ENCODE results near the gene FNBP1L. TPM values are rescaled to one million over a fixed set of nuclear protein-coding genes. Genes with fewer than 3 reads are reported as not detected.

Gene FNBP1L
- total and polyA plus RNA-seq, 2 donors (not counting 1 experiment from before 2014, with no cell fraction given) = 0.86 to 5.4 TPM

- no peak for DNase-seq
- H3K27me3 ChIP-seq (replicated peaks in 1 of 4; ENCODE audit: control extremely low read depth in 1 of 4, control insufficient read depth in 3 of 4, insufficient read depth in 4 of 4, low read length in 3 of 4) = no peaks in the 10 kb centered on the region
- peaks cover 19% of the 10 kb centered on the region for H3K79me2 ChIP-seq (ENCODE audit: control insufficient read depth, insufficient read depth, low read length)
- POLR2A ChIA-PET = no interaction called here
- intact Hi-C loops (cut with micrococcal nuclease) = no loop called here
- Mint-ChIP-seq H3K4me3 (no peak overlapping the region), H3K27ac (no peak overlapping the region), H3K27me3 (no peaks in the 10 kb centered on the region), H3K9me3 (ENCODE audit: insufficient read depth) (no peaks in the 10 kb centered on the region), H3K4me1 (no peaks in the 10 kb centered on the region)
- TF ChIP-seq, protein P1, sequence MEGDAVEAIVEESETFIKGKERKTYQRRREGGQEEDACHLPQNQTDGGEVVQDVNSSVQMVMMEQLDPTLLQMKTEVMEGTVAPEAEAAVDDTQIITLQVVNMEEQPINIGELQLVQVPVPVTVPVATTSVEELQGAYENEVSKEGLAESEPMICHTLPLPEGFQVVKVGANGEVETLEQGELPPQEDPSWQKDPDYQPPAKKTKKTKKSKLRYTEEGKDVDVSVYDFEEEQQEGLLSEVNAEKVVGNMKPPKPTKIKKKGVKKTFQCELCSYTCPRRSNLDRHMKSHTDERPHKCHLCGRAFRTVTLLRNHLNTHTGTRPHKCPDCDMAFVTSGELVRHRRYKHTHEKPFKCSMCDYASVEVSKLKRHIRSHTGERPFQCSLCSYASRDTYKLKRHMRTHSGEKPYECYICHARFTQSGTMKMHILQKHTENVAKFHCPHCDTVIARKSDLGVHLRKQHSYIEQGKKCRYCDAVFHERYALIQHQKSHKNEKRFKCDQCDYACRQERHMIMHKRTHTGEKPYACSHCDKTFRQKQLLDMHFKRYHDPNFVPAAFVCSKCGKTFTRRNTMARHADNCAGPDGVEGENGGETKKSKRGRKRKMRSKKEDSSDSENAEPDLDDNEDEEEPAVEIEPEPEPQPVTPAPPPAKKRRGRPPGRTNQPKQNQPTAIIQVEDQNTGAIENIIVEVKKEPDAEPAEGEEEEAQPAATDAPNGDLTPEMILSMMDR (IDR thresholded peaks at IDR 0.05) = no peak
- no peak for TF ChIP-seq EZH2 (IDR thresholded peaks at IDR 0.05; ENCODE audit: borderline replicate concordance, insufficient read depth, low read depth, low read length, poor library complexity, severe bottlenecking)
- no peak overlapping the region for H3K9ac ChIP-seq (ENCODE audit: low read length)
- H3K4me3 ChIP-seq (ENCODE audit: control extremely low read depth in 1 of 5, extremely low read depth in 1 of 5, insufficient read depth in 1 of 5, low read depth in 2 of 5, low read length in 4 of 5) = no peak overlapping the region
- H3K4me1 ChIP-seq (ENCODE audit: control insufficient read depth in 2 of 2, insufficient read depth in 2 of 2, low read length in 2 of 2) = no peaks in the 10 kb centered on the region
- H3K4me2 ChIP-seq (replicated peaks; ENCODE audit: low read depth, low read length, poor library complexity, severe bottlenecking) = no peak overlapping the region
- CTCF ChIA-PET = no interaction called here
- no peaks in the 10 kb centered on the region for H3K9me3 ChIP-seq (ENCODE audit: control extremely low read depth in 1 of 3, control insufficient read depth in 2 of 3, insufficient read depth in 1 of 3, low read length in 2 of 3)
- no peak overlapping the region for H3K27ac ChIP-seq (ENCODE audit: low read length in 2 of 2)
- ATAC-seq (ENCODE audit: low read depth) = no peak
- 100% methylated on average over 4 of the region's 6 CpGs for WGBS (ENCODE audit: insufficient coverage)
- no peaks in the 10 kb centered on the region for H3K36me3 ChIP-seq (replicated peaks in 1 of 2; ENCODE audit: control extremely low read depth in 1 of 2, control insufficient read depth in 1 of 2, extremely low read depth in 1 of 2, insufficient read depth in 2 of 2, low read length in 1 of 2)
- H2AFZ ChIP-seq (ENCODE audit: insufficient read depth, low read depth, low read length, poor library complexity, severe bottlenecking) = no peak overlapping the region
- no peaks in the 10 kb centered on the region for H4K20me1 ChIP-seq (ENCODE audit: control insufficient read depth, insufficient read depth, low read length, poor library complexity, severe bottlenecking)
These were observed 151.6 kb downstream of the FNBP1L start for GRCh38 chr1:93599479-93599878.

DNA sequence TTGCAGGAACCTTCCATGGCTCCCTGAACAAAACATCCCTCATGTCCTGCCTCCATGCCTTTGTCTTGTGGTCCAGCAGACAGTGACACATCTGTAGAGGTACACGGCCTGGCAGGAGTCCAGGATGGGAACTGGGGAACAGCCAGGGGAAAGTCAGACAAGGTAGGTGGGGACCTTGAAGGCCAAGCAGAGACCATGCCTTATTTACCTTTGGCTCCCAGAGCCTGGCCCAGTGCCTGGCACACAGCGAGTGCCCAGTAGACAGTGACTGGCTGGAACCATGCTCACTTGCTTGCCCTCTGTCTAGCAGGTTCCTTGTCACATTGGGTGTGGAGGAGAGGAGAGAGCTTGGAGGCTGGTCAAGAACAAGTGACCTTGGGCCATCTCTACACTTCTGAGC, 152.7 kb downstream of the FNBP1L start:
- H3K79me2 ChIP-seq (ENCODE audit: control insufficient read depth, insufficient read depth, low read length) = peaks cover 19% of the 10 kb centered on the region
- no peak for ATAC-seq (ENCODE audit: low read depth)
- no peaks in the 10 kb centered on the region for H3K27me3 ChIP-seq (replicated peaks in 1 of 4; ENCODE audit: control extremely low read depth in 1 of 4, control insufficient read depth in 3 of 4, insufficient read depth in 4 of 4, low read length in 3 of 4)
- Mint-ChIP-seq H3K9me3 (ENCODE audit: insufficient read depth) (no peaks in the 10 kb centered on the region), H3K4me3 (no peak overlapping the region), H3K4me1 (peaks cover under 1% of the 10 kb centered on the region), H3K27ac (no peak overlapping the region), H3K27me3 (no peaks in the 10 kb centered on the region)
- no peak overlapping the region for H3K9ac ChIP-seq (ENCODE audit: low read length)
- intact Hi-C loops (cut with micrococcal nuclease) = no loop called here
- no peak for DNase-seq
- POLR2A ChIA-PET = no interaction called here
- no peaks in the 10 kb centered on the region for H3K4me1 ChIP-seq (ENCODE audit: control insufficient read depth in 2 of 2, insufficient read depth in 2 of 2, low read length in 2 of 2)
- no peaks in the 10 kb centered on the region for H3K9me3 ChIP-seq (ENCODE audit: control extremely low read depth in 1 of 3, control insufficient read depth in 2 of 3, insufficient read depth in 1 of 3, low read length in 2 of 3)
- no peak overlapping the region for H3K4me2 ChIP-seq (replicated peaks; ENCODE audit: low read depth, low read length, poor library complexity, severe bottlenecking)
- TF ChIP-seq, protein P1 (IDR thresholded peaks at IDR 0.05) = no peak
- no peak for TF ChIP-seq EZH2 (IDR thresholded peaks at IDR 0.05; ENCODE audit: borderline replicate concordance, insufficient read depth, low read depth, low read length, poor library complexity, severe bottlenecking)
- CTCF ChIA-PET = no interaction called here
- H2AFZ ChIP-seq (ENCODE audit: insufficient read depth, low read depth, low read length, poor library complexity, severe bottlenecking) = no peak overlapping the region
- 94% methylated on average over 2 of the region's 2 CpGs for WGBS (ENCODE audit: insufficient coverage)
- H4K20me1 ChIP-seq (ENCODE audit: control insufficient read depth, insufficient read depth, low read length, poor library complexity, severe bottlenecking) = no peaks in the 10 kb centered on the region
- H3K4me3 ChIP-seq (ENCODE audit: control extremely low read depth in 1 of 5, extremely low read depth in 1 of 5, insufficient read depth in 1 of 5, low read depth in 2 of 5, low read length in 4 of 5) = no peak overlapping the region
- no peak overlapping the region for H3K27ac ChIP-seq (ENCODE audit: low read length in 2 of 2)
- no peaks in the 10 kb centered on the region for H3K36me3 ChIP-seq (replicated peaks in 1 of 2; ENCODE audit: control extremely low read depth in 1 of 2, control insufficient read depth in 1 of 2, extremely low read depth in 1 of 2, insufficient read depth in 2 of 2, low read length in 1 of 2)
